Caco-2 (cell line): ENCODE results near the gene MTHFD1L. TPM values are rescaled to one million over a fixed set of nuclear protein-coding genes. Genes with fewer than 3 reads are reported as not detected.

ENCODE experiments used
- BruUV-seq: library from RNA; stranded (reverse); fragments of 400-500 nt; replicated peaks from 2 replicates; lab custom pipeline; 2021; lab: Mats Ljungman, UMichigan
- CTCF ChIA-PET: fragments of 300-600 bp; sonication (Branson Sonifier 250); formaldehyde crosslinking; loops from one replicate; lab custom pipeline; 2022; ENCODE audit warnings: antibody characterized with exemption; lab: Charles Lee
- POLR2A ChIA-PET: fragments of 300-600 bp; sonication (Branson Sonifier 250); formaldehyde crosslinking; loops from one replicate; lab custom pipeline; 2022; ENCODE audit warnings: antibody characterized with exemption; lab: Charles Lee
- DNase-seq, 2 experiments: peaks; one replicate each; pipeline versions ENCODE4 v3.0.0 to v3.0.0-alpha.2; 2020 to 2022
- H3K27me3 ChIP-seq: replicated peaks from 2 replicates; pipeline ENCODE4 v1.6.0; 2011; ENCODE audit warnings: low read length; ENCODE audit not compliant: control insufficient read depth, insufficient read depth
- H3K36me3 ChIP-seq: 2 replicates; pipeline ENCODE4 v1.5.1; 2011; ENCODE audit warnings: low read length; ENCODE audit not compliant: control insufficient read depth, insufficient read depth
- H3K4me1 ChIP-seq: fragments of 250-450 bp; sonication (Bioruptor Pico); 2 replicates; pipeline ENCODE4 v1.5.1; 2020; ENCODE audit warnings: mild to moderate bottlenecking
- H3K4me3 ChIP-seq: 2 replicates; pipeline ENCODE4 v1.5.1; 2011; ENCODE audit warnings: low read depth, mild to moderate bottlenecking, control low read depth, low read length
- H3K9me3 ChIP-seq: fragments of 250-450 bp; sonication (Bioruptor Pico); 2 replicates; pipeline ENCODE4 v1.5.1; 2020; ENCODE audit warnings: mild to moderate bottlenecking, moderate library complexity
- H3K27ac Mint-ChIP-seq: one replicate; pipeline ENCODE4 v1.8.0; 2022; ENCODE audit warnings: mixed read lengths; ENCODE audit not compliant: unreplicated experiment
- H3K27me3 Mint-ChIP-seq: one replicate; pipeline ENCODE4 v1.8.0; 2022; ENCODE audit warnings: mixed read lengths; ENCODE audit not compliant: insufficient read depth, unreplicated experiment
- H3K36me3 Mint-ChIP-seq: one replicate; pipeline ENCODE4 v1.8.0; 2022; ENCODE audit warnings: mild to moderate bottlenecking, mixed read lengths; ENCODE audit not compliant: insufficient read depth, unreplicated experiment
- H3K4me1 Mint-ChIP-seq: one replicate; pipeline ENCODE4 v1.8.0; 2022; ENCODE audit warnings: low read depth, mixed read lengths; ENCODE audit not compliant: unreplicated experiment
- H3K4me3 Mint-ChIP-seq: one replicate; pipeline ENCODE4 v1.8.0; 2022; ENCODE audit warnings: mild to moderate bottlenecking, moderate library complexity, mixed read lengths; ENCODE audit not compliant: unreplicated experiment
- H3K9me3 Mint-ChIP-seq: one replicate; pipeline ENCODE4 v1.8.0; 2022; ENCODE audit warnings: mixed read lengths; ENCODE audit not compliant: unreplicated experiment
- intact Hi-C: fragments of 100-400 bp; cut with micrococcal nuclease; formaldehyde crosslinking; loops from one replicate; pipeline ENCODE4 v1.10.0; 2022; ENCODE audit not compliant: unreplicated experiment
- total RNA-seq: library from RNA; stranded (reverse); gene quantifications from 2 replicates; pipeline ENCODE4 v1.2.3, GENCODE V29; 2022
- TF ChIP-seq, protein P1 (sequence below), 2 experiments: fragments of 200-600 bp in 1 of 2; IDR thresholded peaks; 1 replicate in 1 of 2; 2 replicates in 1 of 2; pipeline versions ENCODE4 v1.5.1 to v1.8.0; 2011 to 2022; ENCODE audit warnings: antibody characterized with exemption in 1 of 2, control low read depth in 1 of 2, inconsistent platforms in 1 of 2, low read depth in 1 of 2, low read length in 1 of 2, mild to moderate bottlenecking in 1 of 2, moderate library complexity in 1 of 2; ENCODE audit not compliant: insufficient read depth in 1 of 2, severe bottlenecking in 1 of 2, unreplicated experiment in 1 of 2

Gene MTHFD1L
- total RNA-seq, 1 experiment from 2014 or later = 102 TPM

- BruUV-seq = no TSS peak
- CTCF ChIA-PET = no interaction called here
- Mint-ChIP-seq H3K27ac (no peak overlapping the region), H3K36me3 (peaks cover 17% of the 10 kb centered on the region), H3K4me3 (no peak overlapping the region), H3K9me3 (peaks cover 20% of the 10 kb centered on the region), H3K27me3 (no peaks in the 10 kb centered on the region), H3K4me1 (no peaks in the 10 kb centered on the region)
- Histone ChIP-seq H3K9me3 (0 out of 2 replicates have a peak, but pooled peaks cover 3% of the 10 kb centered on the region), H3K4me1 (0 out of 2 replicates have a peak, but pooled peaks cover 6% of the 10 kb centered on the region), H3K27me3 (no peaks in the 10 kb centered on the region), H3K4me3 (no peak overlapping the region), H3K36me3 (no peaks in the 10 kb centered on the region; the same call in 1 of the 2 replicates)
- no peak for DNase-seq
- intact Hi-C loops = no loop called here
- TF ChIP-seq, protein P1, sequence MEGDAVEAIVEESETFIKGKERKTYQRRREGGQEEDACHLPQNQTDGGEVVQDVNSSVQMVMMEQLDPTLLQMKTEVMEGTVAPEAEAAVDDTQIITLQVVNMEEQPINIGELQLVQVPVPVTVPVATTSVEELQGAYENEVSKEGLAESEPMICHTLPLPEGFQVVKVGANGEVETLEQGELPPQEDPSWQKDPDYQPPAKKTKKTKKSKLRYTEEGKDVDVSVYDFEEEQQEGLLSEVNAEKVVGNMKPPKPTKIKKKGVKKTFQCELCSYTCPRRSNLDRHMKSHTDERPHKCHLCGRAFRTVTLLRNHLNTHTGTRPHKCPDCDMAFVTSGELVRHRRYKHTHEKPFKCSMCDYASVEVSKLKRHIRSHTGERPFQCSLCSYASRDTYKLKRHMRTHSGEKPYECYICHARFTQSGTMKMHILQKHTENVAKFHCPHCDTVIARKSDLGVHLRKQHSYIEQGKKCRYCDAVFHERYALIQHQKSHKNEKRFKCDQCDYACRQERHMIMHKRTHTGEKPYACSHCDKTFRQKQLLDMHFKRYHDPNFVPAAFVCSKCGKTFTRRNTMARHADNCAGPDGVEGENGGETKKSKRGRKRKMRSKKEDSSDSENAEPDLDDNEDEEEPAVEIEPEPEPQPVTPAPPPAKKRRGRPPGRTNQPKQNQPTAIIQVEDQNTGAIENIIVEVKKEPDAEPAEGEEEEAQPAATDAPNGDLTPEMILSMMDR (IDR thresholded peaks at IDR 0.05; ENCODE audit: insufficient read depth in 1 of 2, low read depth in 1 of 2, low read length in 1 of 2, severe bottlenecking in 1 of 2, unreplicated experiment in 1 of 2) = no peak
- POLR2A ChIA-PET = no interaction called here
These were observed 208.2 kb downstream of the MTHFD1L start for GRCh38 chr6:151073701-151074100.

- Histone ChIP-seq H3K36me3 (no peaks in the 10 kb centered on the region; the same call in 1 of the 2 replicates), H3K9me3 (0 out of 2 replicates have a peak, but pooled peaks cover 3% of the 10 kb centered on the region), H3K4me1 (0 out of 2 replicates have a peak, but pooled peaks cover 6% of the 10 kb centered on the region), H3K27me3 (no peaks in the 10 kb centered on the region), H3K4me3 (no peak overlapping the region)
- no peak for DNase-seq
- ChIA-PET CTCF (no interaction called here), POLR2A (no interaction called here)
- Mint-ChIP-seq H3K4me1 (no peaks in the 10 kb centered on the region), H3K27ac (no peak overlapping the region), H3K36me3 (peaks cover 23% of the 10 kb centered on the region), H3K9me3 (peaks cover 20% of the 10 kb centered on the region), H3K27me3 (no peaks in the 10 kb centered on the region), H3K4me3 (no peak overlapping the region)
- intact Hi-C loops = no loop called here
- BruUV-seq = no TSS peak
- TF ChIP-seq, protein P1 (IDR thresholded peaks at IDR 0.05; ENCODE audit: insufficient read depth in 1 of 2, low read depth in 1 of 2, low read length in 1 of 2, severe bottlenecking in 1 of 2, unreplicated experiment in 1 of 2) = no peak
These were observed 209.5 kb downstream of the MTHFD1L start for GRCh38 chr6:151075005-151075404.

DNA sequence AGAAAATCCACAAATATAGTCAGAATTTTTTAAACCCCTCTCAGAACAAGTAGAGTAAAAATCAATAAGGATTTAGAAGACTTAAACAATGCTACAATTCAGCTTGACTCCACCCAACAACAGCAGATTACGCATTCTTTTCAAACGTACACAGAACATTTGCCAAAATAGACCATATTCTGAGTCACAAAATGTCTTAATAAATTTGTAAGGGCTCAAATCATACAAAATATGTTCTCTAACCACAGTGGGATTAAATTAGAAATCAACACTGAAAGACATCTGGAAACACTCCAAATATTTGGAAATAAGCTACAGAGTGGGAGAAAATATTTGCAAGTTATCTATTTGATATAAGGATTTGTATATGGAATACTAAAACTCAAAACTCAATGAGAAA lies 210.0 kb downstream of the MTHFD1L start:
- Mint-ChIP-seq H3K4me3 (no peak overlapping the region), H3K36me3 (peaks cover 23% of the 10 kb centered on the region), H3K27me3 (no peaks in the 10 kb centered on the region), H3K4me1 (no peaks in the 10 kb centered on the region), H3K9me3 (peaks cover 20% of the 10 kb centered on the region), H3K27ac (no peak overlapping the region)
- H3K27me3 ChIP-seq = no peaks in the 10 kb centered on the region
- ChIA-PET POLR2A (no interaction called here), CTCF (no interaction called here)
- 0 out of 2 replicates have a peak, but pooled peaks cover 2% of the 10 kb centered on the region for H3K4me1 ChIP-seq
- 0 out of 2 replicates have a peak, but pooled peaks cover 3% of the 10 kb centered on the region for H3K9me3 ChIP-seq
- no TSS peak for BruUV-seq
- TF ChIP-seq, protein P1 (IDR thresholded peaks at IDR 0.05; ENCODE audit: insufficient read depth in 1 of 2, low read depth in 1 of 2, low read length in 1 of 2, severe bottlenecking in 1 of 2, unreplicated experiment in 1 of 2) = no peak
- H3K36me3 ChIP-seq = no peaks in the 10 kb centered on the region; the same call in 1 of the 2 replicates
- intact Hi-C loops = no loop called here
- no peak overlapping the region for H3K4me3 ChIP-seq
- no peak for DNase-seq
